Endothelial cell of umbilical vein (primary cell): ENCODE measurements around the gene PLPPR4. TPM values are rescaled to one million over a fixed set of nuclear protein-coding genes. Genes with fewer than 3 reads are reported as not detected.

Experiments
- BruUV-seq: library from RNA; stranded (reverse); fragments of 400-500 nt; replicated peaks from 2 replicates; lab custom pipeline; 2021; lab: Mats Ljungman, UMichigan
- CTCF ChIA-PET: fragments of 300-600, 350-600 bp; sonication (Branson Sonifier 250); formaldehyde crosslinking; loops from one replicate; lab custom pipeline; 2021; ENCODE audit warnings: antibody characterized with exemption, inconsistent platforms; lab: Charles Lee
- POLR2A ChIA-PET: fragments of 300-600, 350-600 bp; sonication (Branson Sonifier 250); formaldehyde crosslinking; loops from one replicate; lab custom pipeline; 2021; ENCODE audit warnings: antibody characterized with exemption, inconsistent platforms; lab: Charles Lee
- DNase-seq: peaks from one replicate; pipeline ENCODE4 v3.0.0-alpha.2; 2011; ENCODE audit warnings: low read depth, low spot score
- FAIRE-seq: peaks from 2 replicates; lab custom pipeline; 2011; peaks lifted over from hg19 to GRCh38; lab: Jason Lieb, UNC
- H2AFZ ChIP-seq: 2 replicates; pipeline ENCODE4 v1.6.0; 2012; ENCODE audit warnings: low read depth, low read length, control low read depth, inconsistent platforms
- H3K27ac ChIP-seq: 2 replicates; pipeline ENCODE4 v1.5.1; 2011; ENCODE audit warnings: low read depth, mild to moderate bottlenecking, control low read depth, low read length, moderate library complexity; ENCODE audit not compliant: insufficient read depth
- H3K27me3 ChIP-seq, 2 experiments: 2 replicates each; pipeline versions ENCODE4 v1.6.0 to v1.6.1; 2011; ENCODE audit warnings: low read length in 2 of 2, mixed read lengths in 1 of 2; ENCODE audit not compliant: control insufficient read depth in 2 of 2, insufficient read depth in 2 of 2
- H3K36me3 ChIP-seq, 2 experiments: 2 replicates in 1 of 2; 3 replicates in 1 of 2; pipeline ENCODE4 v1.5.1; 2011; ENCODE audit warnings: low read length in 2 of 2, mild to moderate bottlenecking in 1 of 2, moderate library complexity in 1 of 2; ENCODE audit not compliant: control insufficient read depth in 2 of 2, insufficient read depth in 2 of 2; ENCODE audit errors: extremely low read depth in 1 of 2
- H3K4me1 ChIP-seq: 3 replicates; pipeline ENCODE4 v1.5.1; 2011; ENCODE audit warnings: mild to moderate bottlenecking, low read length; ENCODE audit not compliant: control insufficient read depth, insufficient read depth; ENCODE audit errors: extremely low read depth
- H3K4me2 ChIP-seq: 2 replicates; pipeline ENCODE4 v1.6.1; 2011; ENCODE audit warnings: low read length, control low read depth, mixed read lengths; ENCODE audit not compliant: insufficient read depth
- H3K4me3 ChIP-seq, 3 experiments: fragments of 200-600 bp in 1 of 3; sonication (generic), shearing (Covaris generic) in 1 of 3; replicated peaks in 1 of 3; 2 replicates each; pipeline ENCODE4 v1.5.1; 2011 to 2016; ENCODE audit warnings: control low read depth in 3 of 3, low read length in 3 of 3, mild to moderate bottlenecking in 2 of 3, inconsistent platforms in 1 of 3, low read depth in 1 of 3, moderate library complexity in 1 of 3; ENCODE audit not compliant: insufficient read depth in 1 of 3
- H3K79me2 ChIP-seq: 2 replicates; pipeline ENCODE4 v1.6.0; 2012; ENCODE audit warnings: low read length, inconsistent platforms; ENCODE audit not compliant: control insufficient read depth, insufficient read depth
- H3K9ac ChIP-seq: replicated peaks from 2 replicates; pipeline ENCODE3; 2011; ENCODE audit warnings: low read length, control low read depth; ENCODE audit not compliant: insufficient read depth; ENCODE audit errors: extremely low read depth
- H3K9me1 ChIP-seq: replicated peaks from 3 replicates; pipeline ENCODE4 v1.6.0; 2011; ENCODE audit warnings: mild to moderate bottlenecking, low read length; ENCODE audit not compliant: control insufficient read depth, insufficient read depth; ENCODE audit errors: extremely low read depth
- H3K9me3 ChIP-seq: replicated peaks from 2 replicates; pipeline ENCODE4 v1.5.1; 2012; ENCODE audit warnings: low read length, inconsistent platforms; ENCODE audit not compliant: control insufficient read depth, insufficient read depth
- H4K20me1 ChIP-seq: replicated peaks from 2 replicates; pipeline ENCODE3; 2011; ENCODE audit warnings: mild to moderate bottlenecking, low read length; ENCODE audit not compliant: control insufficient read depth, insufficient read depth; ENCODE audit errors: extremely low read depth
- EZH2 ChIP-seq: IDR thresholded peaks from 2 replicates; pipeline ENCODE4 v1.6.1; 2012; ENCODE audit warnings: borderline replicate concordance, low read depth, mild to moderate bottlenecking, moderate library complexity, low read length, inconsistent platforms; ENCODE audit not compliant: severe bottlenecking
- FOS ChIP-seq: IDR thresholded peaks from 2 replicates; pipeline ENCODE4 v1.6.1; 2011; ENCODE audit warnings: mild to moderate bottlenecking, low read length, moderate library complexity, borderline replicate concordance; ENCODE audit not compliant: insufficient read depth
- GATA2 ChIP-seq: IDR thresholded peaks from 2 replicates; pipeline ENCODE4 v1.7.0; 2011; ENCODE audit warnings: low read depth, mild to moderate bottlenecking, moderate library complexity, mixed read lengths, low read length; ENCODE audit not compliant: insufficient read length, insufficient read depth
- JUN ChIP-seq: IDR thresholded peaks from 2 replicates; pipeline ENCODE4 v1.6.1; 2011; ENCODE audit warnings: borderline replicate concordance, low read depth; ENCODE audit not compliant: insufficient read length, insufficient read depth
- MYC ChIP-seq: IDR thresholded peaks from one replicate; pipeline ENCODE4 v1.6.1; 2011; ENCODE audit warnings: mild to moderate bottlenecking, low read depth, low read length
- POLR2A ChIP-seq: IDR thresholded peaks from 2 replicates; pipeline ENCODE4 v1.6.1; 2012; ENCODE audit warnings: low read depth, mild to moderate bottlenecking, control low read depth, low read length
- POLR2AphosphoS5 ChIP-seq: IDR thresholded peaks from 2 replicates; pipeline ENCODE4 v1.6.1; 2012; ENCODE audit warnings: low read depth, mild to moderate bottlenecking, control low read depth, low read length, moderate library complexity; ENCODE audit not compliant: insufficient read depth
- dilution Hi-C: fragments of 300-500 bp; cut with MboI; formaldehyde crosslinking; loops from one replicate; pipeline ENCODE4 v1.15.0; 2019; ENCODE audit warnings: low sequenced_read_pairs; ENCODE audit not compliant: extremely low pct_ligation_motif_present
- intact Hi-C: fragments of 100-400 bp; cut with micrococcal nuclease; formaldehyde crosslinking; loops from one replicate; pipeline ENCODE4 v1.10.0; 2022
- polyA plus RNA-seq, 4 experiments: library from polyadenylated mRNA; depleted of rRNA in 3 of 4; stranded (reverse) in 3 of 4; unstranded in 1 of 4; fragments of >200 nt; gene quantifications; 2 replicates each; pipeline versions ENCODE4 v1.2.1 to v1.2.3, GENCODE V29; 2011 to 2012; ENCODE audit warnings: missing spikeins in 1 of 4
- total RNA-seq: library from RNA; stranded (reverse); gene quantifications from 2 replicates; pipeline ENCODE4 v1.2.3, GENCODE V29; 2021
- TF ChIP-seq, protein P1 (sequence below): IDR thresholded peaks from 2 replicates; pipeline ENCODE4 v1.6.1; 2011; ENCODE audit not compliant: insufficient read depth, insufficient read length
- TF ChIP-seq, protein P2 (sequence below), 2 donors: IDR thresholded peaks; 1 replicate in 1 of 2; 2 replicates in 1 of 2; pipeline ENCODE4 v1.5.1; 2011; ENCODE audit warnings: low read length in 2 of 2, mild to moderate bottlenecking in 2 of 2, moderate library complexity in 2 of 2, control low read depth in 1 of 2, inconsistent platforms in 1 of 2, low read depth in 1 of 2; ENCODE audit not compliant: insufficient read depth in 1 of 2; ENCODE audit errors: extremely low read depth in 1 of 2

Gene PLPPR4
- total and polyA plus RNA-seq, 2 donors (not counting 3 experiments of a cell fraction or from before 2014, with no cell fraction given): not detected

DNA sequence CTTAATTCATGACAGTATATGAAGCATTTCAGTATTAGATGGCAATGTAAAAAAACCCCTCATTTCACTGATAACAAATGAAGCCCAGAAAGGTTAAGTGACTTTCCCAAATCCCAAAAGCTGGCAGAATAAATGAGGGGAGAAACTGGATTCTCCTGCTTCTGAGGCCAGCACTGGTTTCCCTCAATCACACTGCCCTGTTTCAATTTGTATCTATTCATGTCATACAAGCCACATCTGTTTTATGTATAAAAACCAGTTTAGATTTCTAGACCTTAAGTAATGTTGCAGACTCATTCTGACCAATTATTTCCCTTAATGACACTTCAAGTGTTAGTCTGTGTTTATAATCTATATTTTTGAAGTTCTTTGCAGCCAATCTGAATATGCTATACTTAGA is 16.8 kb downstream of the PLPPR4 start:
- CTCF ChIA-PET: no interaction called here
- H3K9me1 ChIP-seq: no peaks in the 10 kb centered on the region
- dilution Hi-C loops: no loop called here
- H3K9ac ChIP-seq: no peak overlapping the region
- no peaks in the 10 kb centered on the region for H3K36me3 ChIP-seq
- no TSS peak for BruUV-seq
- H4K20me1 ChIP-seq: no peaks in the 10 kb centered on the region
- peaks cover 3% of the 10 kb centered on the region in 2 experiments for H3K27me3 ChIP-seq
- FAIRE-seq (no peak), DNase-seq (no peak)
- H2AFZ ChIP-seq: no peak overlapping the region
- no peaks in the 10 kb centered on the region for H3K79me2 ChIP-seq
- TF ChIP-seq, protein P1, sequence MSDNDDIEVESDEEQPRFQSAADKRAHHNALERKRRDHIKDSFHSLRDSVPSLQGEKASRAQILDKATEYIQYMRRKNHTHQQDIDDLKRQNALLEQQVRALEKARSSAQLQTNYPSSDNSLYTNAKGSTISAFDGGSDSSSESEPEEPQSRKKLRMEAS: no peak
- TF ChIP-seq MYC (no peak), GATA2 (no peak), JUN (no peak), EZH2 (no peak), POLR2AphosphoS5 (no peak), POLR2A (no peak), FOS (no peak)
- TF ChIP-seq, protein P2, sequence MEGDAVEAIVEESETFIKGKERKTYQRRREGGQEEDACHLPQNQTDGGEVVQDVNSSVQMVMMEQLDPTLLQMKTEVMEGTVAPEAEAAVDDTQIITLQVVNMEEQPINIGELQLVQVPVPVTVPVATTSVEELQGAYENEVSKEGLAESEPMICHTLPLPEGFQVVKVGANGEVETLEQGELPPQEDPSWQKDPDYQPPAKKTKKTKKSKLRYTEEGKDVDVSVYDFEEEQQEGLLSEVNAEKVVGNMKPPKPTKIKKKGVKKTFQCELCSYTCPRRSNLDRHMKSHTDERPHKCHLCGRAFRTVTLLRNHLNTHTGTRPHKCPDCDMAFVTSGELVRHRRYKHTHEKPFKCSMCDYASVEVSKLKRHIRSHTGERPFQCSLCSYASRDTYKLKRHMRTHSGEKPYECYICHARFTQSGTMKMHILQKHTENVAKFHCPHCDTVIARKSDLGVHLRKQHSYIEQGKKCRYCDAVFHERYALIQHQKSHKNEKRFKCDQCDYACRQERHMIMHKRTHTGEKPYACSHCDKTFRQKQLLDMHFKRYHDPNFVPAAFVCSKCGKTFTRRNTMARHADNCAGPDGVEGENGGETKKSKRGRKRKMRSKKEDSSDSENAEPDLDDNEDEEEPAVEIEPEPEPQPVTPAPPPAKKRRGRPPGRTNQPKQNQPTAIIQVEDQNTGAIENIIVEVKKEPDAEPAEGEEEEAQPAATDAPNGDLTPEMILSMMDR (IDR thresholded peaks at IDR 0.05; ENCODE audit: extremely low read depth in 1 of 2, insufficient read depth in 1 of 2, low read depth in 1 of 2, low read length in 2 of 2): no peak
- no peak overlapping the region for H3K4me2 ChIP-seq
- no peak overlapping the region for H3K4me3 ChIP-seq
- H3K27ac ChIP-seq: no peak overlapping the region
- intact Hi-C loops: no loop called here
- H3K4me1 ChIP-seq: no peaks in the 10 kb centered on the region
- POLR2A ChIA-PET: no interaction called here
- H3K9me3 ChIP-seq: no peaks in the 10 kb centered on the region
